ENCODE results near the gene AARS2. TPM values are rescaled to one million over a fixed set of nuclear protein-coding genes. Genes with fewer than 3 reads are reported as not detected.

AARS2 gene
- total RNA-seq, 1 experiment from 2014 or later, result 21.7 TPM

DNA sequence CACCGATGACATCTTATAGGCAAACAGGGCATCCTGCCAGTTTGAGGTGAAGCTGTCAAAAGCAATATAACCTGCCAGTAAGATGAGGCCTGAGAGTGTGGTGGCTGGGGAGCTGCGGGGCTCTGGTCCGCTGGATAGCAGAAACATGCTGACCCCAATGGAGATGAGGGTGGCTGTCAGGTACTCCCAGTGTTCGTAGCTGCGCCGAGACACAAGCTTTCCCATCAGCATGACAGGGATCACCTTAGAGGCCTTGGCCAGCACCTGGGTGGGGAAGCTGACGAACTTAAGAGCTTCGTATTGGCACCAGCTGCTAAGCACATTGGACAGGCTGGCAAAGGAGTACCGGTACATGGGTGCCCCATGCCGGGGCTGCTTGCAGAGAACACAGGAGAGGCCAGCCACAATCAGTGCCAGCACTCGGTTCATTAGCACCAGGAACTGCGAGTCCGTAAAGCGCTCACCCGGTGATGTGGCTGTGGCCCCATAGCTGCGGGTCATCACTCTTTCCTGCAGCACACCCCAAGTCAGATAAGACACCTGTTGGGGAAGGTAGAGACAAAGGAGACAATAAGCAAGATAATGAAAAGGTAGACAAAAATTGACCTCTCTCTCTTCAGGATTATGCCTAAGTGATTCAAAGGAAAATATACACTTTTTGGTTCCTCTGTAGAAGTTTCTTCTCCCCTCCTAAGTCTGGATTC is 57.9 kb downstream of the AARS2 start:
- peak; percentile 72 for DNase-seq
- H2BK20ac ChIP-seq (ENCODE audit: low read depth, low read length, poor library complexity, severe bottlenecking), result no peak overlapping the region
- H3K4me1 ChIP-seq (ENCODE audit: insufficient read depth, low read length), result no peaks in the 10 kb centered on the region; the same call in 1 of the 2 replicates
- H3K23ac ChIP-seq (ENCODE audit: insufficient read length, low read depth, low read length), result no peak overlapping the region
- no peaks in the 10 kb centered on the region for H3K27me3 ChIP-seq (ENCODE audit: insufficient read depth, low read length)
- H3K9ac ChIP-seq (ENCODE audit: extremely low read depth, insufficient read length, low read length), result no peak overlapping the region
- H3K79me2 ChIP-seq (ENCODE audit: insufficient read depth, low read length), result no peaks in the 10 kb centered on the region; the same call in 1 of the 2 replicates
- no peak overlapping the region for H4K91ac ChIP-seq (ENCODE audit: insufficient read length, low read depth, low read length)
- no peak overlapping the region for H2BK5ac ChIP-seq (ENCODE audit: insufficient read length, low read length)
- H2BK12ac ChIP-seq (ENCODE audit: insufficient read length, low read depth, low read length), result no peak overlapping the region
- WGBS (ENCODE audit: extremely low coverage, insufficient read length, low lambda C conversion rate), result no CpG with 5 or more reads among the region's 16 CpGs
- H3K18ac ChIP-seq (ENCODE audit: insufficient read length, low read depth, low read length), result no peak overlapping the region
- H3T11ph ChIP-seq (ENCODE audit: low read length), result no peak overlapping the region
- no peaks in the 10 kb centered on the region for H3K79me1 ChIP-seq (ENCODE audit: insufficient read depth, low read depth, low read length, poor library complexity, severe bottlenecking)
- Mint-ChIP-seq H3K4me3 (peak overlapping the region; percentile 88 to 90), H3K9me3 (no peaks in the 10 kb centered on the region), H3K4me1 (peaks cover 42 to 47% of the 10 kb centered on the region in 2 experiments), H3K36me3 (ENCODE audit: insufficient read depth in 1 of 3, low read depth in 3 of 3) (peaks cover 38 to 77% (median 62%) of the 10 kb centered on the region in 3 experiments), H3K27me3 (ENCODE audit: low read depth) (peaks cover 11% of the 10 kb centered on the region), H3K27ac (peak overlapping the region in 2 of 3 experiments; percentile 79 to 98; a peak in 4 of 7 replicates)
- no peak overlapping the region for H2BK120ac ChIP-seq (ENCODE audit: low read depth, low read length, poor library complexity, severe bottlenecking)
- no peak overlapping the region for H3K4ac ChIP-seq (ENCODE audit: low read depth, low read length)
- H2AFZ ChIP-seq (ENCODE audit: low read length), result no peak overlapping the region
- peaks cover 6% of the 10 kb centered on the region for H3K23me2 ChIP-seq (ENCODE audit: insufficient read length, low read depth, low read length, poor library complexity, severe bottlenecking)
- H4K5ac ChIP-seq (ENCODE audit: insufficient read length, low read depth, low read length), result no peak overlapping the region
- H4K20me1 ChIP-seq (ENCODE audit: control insufficient read depth, insufficient read depth, insufficient read length), result no peaks in the 10 kb centered on the region
- H3K56ac ChIP-seq (ENCODE audit: insufficient read length, low read depth, low read length), result no peak overlapping the region
- no peak overlapping the region for H2BK15ac ChIP-seq (ENCODE audit: low read depth, low read length)
- no peak overlapping the region for H2AK5ac ChIP-seq (ENCODE audit: insufficient read length, low read length)
- no peak overlapping the region for H4K8ac ChIP-seq (replicated peaks; ENCODE audit: insufficient read length, low read depth, low read length)
- no peaks in the 10 kb centered on the region for H3K9me3 ChIP-seq (ENCODE audit: control insufficient read depth, low read depth, low read length)
- peak overlapping the region; percentile 90 for H3K4me2 ChIP-seq (ENCODE audit: insufficient read depth, insufficient read length, low read length)
- no peak overlapping the region for H3K27ac ChIP-seq (ENCODE audit: insufficient read length, low read depth, low read length)
- no peak overlapping the region for H3K14ac ChIP-seq (ENCODE audit: insufficient read depth, low read length)
- TF ChIP-seq, protein P1, sequence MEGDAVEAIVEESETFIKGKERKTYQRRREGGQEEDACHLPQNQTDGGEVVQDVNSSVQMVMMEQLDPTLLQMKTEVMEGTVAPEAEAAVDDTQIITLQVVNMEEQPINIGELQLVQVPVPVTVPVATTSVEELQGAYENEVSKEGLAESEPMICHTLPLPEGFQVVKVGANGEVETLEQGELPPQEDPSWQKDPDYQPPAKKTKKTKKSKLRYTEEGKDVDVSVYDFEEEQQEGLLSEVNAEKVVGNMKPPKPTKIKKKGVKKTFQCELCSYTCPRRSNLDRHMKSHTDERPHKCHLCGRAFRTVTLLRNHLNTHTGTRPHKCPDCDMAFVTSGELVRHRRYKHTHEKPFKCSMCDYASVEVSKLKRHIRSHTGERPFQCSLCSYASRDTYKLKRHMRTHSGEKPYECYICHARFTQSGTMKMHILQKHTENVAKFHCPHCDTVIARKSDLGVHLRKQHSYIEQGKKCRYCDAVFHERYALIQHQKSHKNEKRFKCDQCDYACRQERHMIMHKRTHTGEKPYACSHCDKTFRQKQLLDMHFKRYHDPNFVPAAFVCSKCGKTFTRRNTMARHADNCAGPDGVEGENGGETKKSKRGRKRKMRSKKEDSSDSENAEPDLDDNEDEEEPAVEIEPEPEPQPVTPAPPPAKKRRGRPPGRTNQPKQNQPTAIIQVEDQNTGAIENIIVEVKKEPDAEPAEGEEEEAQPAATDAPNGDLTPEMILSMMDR (conservative IDR thresholded peaks at IDR 0.05), result no peak

Measured in H9 (cell line).